ENCODE data around the gene P4HB. TPM values are rescaled to one million over a fixed set of nuclear protein-coding genes. Genes with fewer than 3 reads are reported as not detected.

Gene P4HB
- total and polyA plus RNA-seq, 2 donors (not counting 1 experiment from before 2014, with no cell fraction given), result 37.4 to 191 TPM

DNA sequence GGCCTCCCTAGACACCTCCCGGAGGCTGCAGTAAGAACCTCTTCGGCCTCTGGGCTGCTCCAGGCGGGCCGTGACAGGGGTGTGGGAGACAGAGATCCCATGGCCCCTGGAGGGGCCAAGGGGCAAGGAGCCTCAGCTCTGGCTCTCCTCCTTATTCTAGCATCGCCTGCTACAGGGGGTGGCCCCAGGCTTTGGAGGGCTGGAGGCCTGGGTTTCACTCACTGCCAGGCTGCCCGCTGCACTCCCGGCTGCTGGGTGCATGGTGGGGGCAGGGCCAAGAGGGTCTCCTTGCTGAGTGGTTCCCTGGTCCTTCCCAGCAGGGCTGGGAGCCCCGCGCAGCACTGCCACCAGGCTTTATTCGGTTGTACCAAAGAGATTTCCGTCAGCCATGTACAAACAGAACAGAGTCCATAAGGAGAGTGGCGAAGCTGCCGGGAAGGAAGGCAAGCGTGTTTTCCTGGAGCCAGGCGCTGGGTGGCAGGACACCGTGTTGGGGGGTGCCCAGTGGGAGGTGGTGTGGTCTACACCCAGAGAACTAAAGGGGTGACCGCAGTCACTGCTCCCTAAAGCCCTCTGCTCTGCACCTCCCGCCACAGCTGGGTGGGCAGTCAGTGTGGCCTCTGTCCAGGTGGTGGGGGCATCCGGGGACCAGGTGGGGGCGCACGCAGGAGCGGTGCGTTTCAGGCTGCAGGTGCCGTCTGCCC is 43.7 kb upstream of the P4HB start:
- CTCF ChIA-PET, result no interaction called here
- no peak overlapping the region for H3K27ac Mint-ChIP-seq

DNA sequence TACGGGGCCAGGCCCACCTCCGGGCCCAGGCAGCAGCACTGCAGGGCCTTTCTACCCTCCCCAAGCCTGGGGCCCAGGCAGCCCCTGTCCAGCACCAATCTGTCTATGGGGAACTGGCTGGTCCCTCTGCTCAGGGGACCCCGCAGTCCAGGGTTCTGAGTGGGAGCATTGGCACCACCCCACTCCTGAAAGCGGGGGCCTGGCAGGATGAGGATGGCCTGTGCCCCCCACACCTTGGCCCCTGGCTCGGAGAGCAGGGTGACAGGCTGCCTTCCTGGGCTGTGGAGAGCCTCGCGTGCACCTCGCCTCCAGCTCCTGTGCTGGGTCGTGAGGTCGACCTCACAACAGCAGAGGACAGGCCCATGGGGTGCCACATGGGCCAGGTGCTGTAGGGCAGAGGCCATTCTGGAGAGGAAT is 43.1 kb upstream of the P4HB start:
- TF ChIP-seq, protein P1, sequence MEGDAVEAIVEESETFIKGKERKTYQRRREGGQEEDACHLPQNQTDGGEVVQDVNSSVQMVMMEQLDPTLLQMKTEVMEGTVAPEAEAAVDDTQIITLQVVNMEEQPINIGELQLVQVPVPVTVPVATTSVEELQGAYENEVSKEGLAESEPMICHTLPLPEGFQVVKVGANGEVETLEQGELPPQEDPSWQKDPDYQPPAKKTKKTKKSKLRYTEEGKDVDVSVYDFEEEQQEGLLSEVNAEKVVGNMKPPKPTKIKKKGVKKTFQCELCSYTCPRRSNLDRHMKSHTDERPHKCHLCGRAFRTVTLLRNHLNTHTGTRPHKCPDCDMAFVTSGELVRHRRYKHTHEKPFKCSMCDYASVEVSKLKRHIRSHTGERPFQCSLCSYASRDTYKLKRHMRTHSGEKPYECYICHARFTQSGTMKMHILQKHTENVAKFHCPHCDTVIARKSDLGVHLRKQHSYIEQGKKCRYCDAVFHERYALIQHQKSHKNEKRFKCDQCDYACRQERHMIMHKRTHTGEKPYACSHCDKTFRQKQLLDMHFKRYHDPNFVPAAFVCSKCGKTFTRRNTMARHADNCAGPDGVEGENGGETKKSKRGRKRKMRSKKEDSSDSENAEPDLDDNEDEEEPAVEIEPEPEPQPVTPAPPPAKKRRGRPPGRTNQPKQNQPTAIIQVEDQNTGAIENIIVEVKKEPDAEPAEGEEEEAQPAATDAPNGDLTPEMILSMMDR (IDR thresholded peaks at IDR 0.05), result no peak
- no peak for TF ChIP-seq EZH2 (IDR thresholded peaks at IDR 0.05; ENCODE audit: borderline replicate concordance, insufficient read depth, low read depth, low read length, poor library complexity, severe bottlenecking)
- H3K79me2 ChIP-seq (ENCODE audit: control insufficient read depth, insufficient read depth, low read length), result peaks cover 4% of the 10 kb centered on the region
- Mint-ChIP-seq H3K27me3 (peaks cover 7% of the 10 kb centered on the region), H3K27ac (no peak overlapping the region), H3K9me3 (ENCODE audit: insufficient read depth) (no peaks in the 10 kb centered on the region), H3K4me1 (peaks cover 5% of the 10 kb centered on the region), H3K4me3 (no peak overlapping the region)
- H3K4me3 ChIP-seq (ENCODE audit: control extremely low read depth in 1 of 5, extremely low read depth in 1 of 5, insufficient read depth in 1 of 5, low read depth in 2 of 5, low read length in 4 of 5), result no peak overlapping the region
- DNase-seq (no peak), ATAC-seq (ENCODE audit: low read depth) (no peak)
- ChIA-PET CTCF (no interaction called here), POLR2A (no interaction called here)
- H3K4me2 ChIP-seq (replicated peaks; ENCODE audit: low read depth, low read length, poor library complexity, severe bottlenecking), result no peak overlapping the region
- H3K27ac ChIP-seq (ENCODE audit: low read length in 2 of 2), result no peak overlapping the region
- no peak overlapping the region for H2AFZ ChIP-seq (ENCODE audit: insufficient read depth, low read depth, low read length, poor library complexity, severe bottlenecking)
- 97% methylated on average over 10 of the region's 10 CpGs for WGBS (ENCODE audit: insufficient coverage)
- H3K36me3 ChIP-seq (replicated peaks in 1 of 2; ENCODE audit: control extremely low read depth in 1 of 2, control insufficient read depth in 1 of 2, extremely low read depth in 1 of 2, insufficient read depth in 2 of 2, low read length in 1 of 2), result peaks cover 0 to 41% of the 10 kb centered on the region in 2 experiments
- H4K20me1 ChIP-seq (ENCODE audit: control insufficient read depth, insufficient read depth, low read length, poor library complexity, severe bottlenecking), result no peaks in the 10 kb centered on the region
- no peak overlapping the region for H3K9ac ChIP-seq (ENCODE audit: low read length)
- H3K27me3 ChIP-seq (replicated peaks in 1 of 4; ENCODE audit: control extremely low read depth in 1 of 4, control insufficient read depth in 3 of 4, insufficient read depth in 4 of 4, low read length in 3 of 4), result peaks cover 0 to 20% (median 7%) of the 10 kb centered on the region in 4 experiments
- intact Hi-C loops (cut with micrococcal nuclease), result no loop called here
- no peaks in the 10 kb centered on the region for H3K9me3 ChIP-seq (ENCODE audit: control extremely low read depth in 1 of 3, control insufficient read depth in 2 of 3, insufficient read depth in 1 of 3, low read length in 2 of 3)
- H3K4me1 ChIP-seq (ENCODE audit: control insufficient read depth in 2 of 2, insufficient read depth in 2 of 2, low read length in 2 of 2), result peaks cover 6 to 15% of the 10 kb centered on the region in 2 donors

More for the DNA sequence above, 43.7 kb upstream of the P4HB start:
- H3K4me2 ChIP-seq (replicated peaks; ENCODE audit: low read depth, low read length, poor library complexity, severe bottlenecking), result no peak overlapping the region
- Mint-ChIP-seq H3K27me3 (peaks cover 7% of the 10 kb centered on the region), H3K4me1 (peaks cover 5% of the 10 kb centered on the region), H3K4me3 (no peak overlapping the region), H3K9me3 (ENCODE audit: insufficient read depth) (no peaks in the 10 kb centered on the region)
- DNase-seq, result no peak
- H3K27ac ChIP-seq (ENCODE audit: low read length in 2 of 2), result no peak overlapping the region
- peaks cover 2% of the 10 kb centered on the region for H4K20me1 ChIP-seq (ENCODE audit: control insufficient read depth, insufficient read depth, low read length, poor library complexity, severe bottlenecking)
- no peaks in the 10 kb centered on the region for H3K9me3 ChIP-seq (ENCODE audit: control extremely low read depth in 1 of 3, control insufficient read depth in 2 of 3, insufficient read depth in 1 of 3, low read length in 2 of 3)
- WGBS (ENCODE audit: insufficient coverage), result 94% methylated on average over 19 of the region's 24 CpGs
- POLR2A ChIA-PET, result no interaction called here
- ATAC-seq (ENCODE audit: low read depth), result no peak
- no peak overlapping the region for H3K9ac ChIP-seq (ENCODE audit: low read length)
- H3K4me3 ChIP-seq (ENCODE audit: control extremely low read depth in 1 of 5, extremely low read depth in 1 of 5, insufficient read depth in 1 of 5, low read depth in 2 of 5, low read length in 4 of 5), result no peak overlapping the region
- intact Hi-C loops (cut with micrococcal nuclease), result no loop called here
- peaks cover 0 to 20% (median 7%) of the 10 kb centered on the region in 4 experiments for H3K27me3 ChIP-seq (replicated peaks in 1 of 4; ENCODE audit: control extremely low read depth in 1 of 4, control insufficient read depth in 3 of 4, insufficient read depth in 4 of 4, low read length in 3 of 4)
- H2AFZ ChIP-seq (ENCODE audit: insufficient read depth, low read depth, low read length, poor library complexity, severe bottlenecking), result no peak overlapping the region
- H3K4me1 ChIP-seq (ENCODE audit: control insufficient read depth in 2 of 2, insufficient read depth in 2 of 2, low read length in 2 of 2), result peaks cover 6 to 15% of the 10 kb centered on the region in 2 donors
- peaks cover 8% of the 10 kb centered on the region for H3K79me2 ChIP-seq (ENCODE audit: control insufficient read depth, insufficient read depth, low read length)
- H3K36me3 ChIP-seq (replicated peaks in 1 of 2; ENCODE audit: control extremely low read depth in 1 of 2, control insufficient read depth in 1 of 2, extremely low read depth in 1 of 2, insufficient read depth in 2 of 2, low read length in 1 of 2), result peaks cover 0 to 35% of the 10 kb centered on the region in 2 experiments
- TF ChIP-seq EZH2 (IDR thresholded peaks at IDR 0.05; ENCODE audit: borderline replicate concordance, insufficient read depth, low read depth, low read length, poor library complexity, severe bottlenecking), result no peak
- TF ChIP-seq, protein P1 (IDR thresholded peaks at IDR 0.05), result no peak

Data from B cell (primary cell).